ENCODE results near the gene TTC22.
"Not testable (repeated sequence)": the region's sequence is repeated elsewhere in the genome, so short reads cannot be mapped to it uniquely, and the experiment has no call there.

Gene TTC22

DNA sequence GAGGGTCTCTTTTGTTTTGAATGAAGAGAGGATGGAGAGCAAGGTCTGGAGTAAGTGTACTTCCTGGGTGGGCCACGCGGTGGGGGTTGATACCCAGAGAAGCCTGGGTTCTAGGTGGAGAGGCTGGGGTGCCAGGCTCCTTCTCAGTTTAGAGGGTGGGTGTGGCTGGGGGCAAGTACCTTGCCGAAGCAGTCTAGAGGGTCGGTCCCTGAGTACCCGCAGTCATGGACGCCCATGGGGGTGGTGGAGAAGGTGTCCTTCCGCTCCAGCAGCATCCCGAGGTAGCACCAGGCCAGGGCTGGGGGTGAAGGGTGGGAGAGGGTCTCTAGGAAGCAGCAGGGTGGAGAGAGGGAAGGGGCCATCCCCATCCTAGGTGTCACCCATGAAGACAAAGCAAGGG lies 14.3 kb downstream of the TTC22 start:
- no peak for DNase-seq (ENCODE audit: low read depth in 3 of 3)

DNA sequence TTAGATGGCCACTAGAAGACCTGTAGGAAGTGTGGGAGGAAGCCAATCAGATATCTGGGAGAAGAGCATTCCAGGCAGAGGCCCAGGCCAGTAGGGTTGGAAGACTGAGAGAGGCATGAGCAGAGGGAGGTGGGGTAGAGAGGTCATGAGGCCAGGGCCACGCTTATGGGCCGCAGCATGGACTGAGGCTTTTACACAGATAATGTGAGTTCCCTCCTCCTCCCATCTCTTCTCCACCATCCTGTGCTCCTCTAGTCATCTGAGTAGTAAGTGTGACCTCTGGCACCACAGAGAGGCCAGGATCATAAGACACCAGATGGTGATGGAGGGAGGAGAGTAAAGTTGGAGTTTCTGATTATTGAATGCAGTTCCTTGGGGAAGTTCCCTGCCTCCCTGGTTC lies 17.1 kb downstream of the TTC22 start:
- no peak for DNase-seq (ENCODE audit: low read depth in 3 of 3)

DNA sequence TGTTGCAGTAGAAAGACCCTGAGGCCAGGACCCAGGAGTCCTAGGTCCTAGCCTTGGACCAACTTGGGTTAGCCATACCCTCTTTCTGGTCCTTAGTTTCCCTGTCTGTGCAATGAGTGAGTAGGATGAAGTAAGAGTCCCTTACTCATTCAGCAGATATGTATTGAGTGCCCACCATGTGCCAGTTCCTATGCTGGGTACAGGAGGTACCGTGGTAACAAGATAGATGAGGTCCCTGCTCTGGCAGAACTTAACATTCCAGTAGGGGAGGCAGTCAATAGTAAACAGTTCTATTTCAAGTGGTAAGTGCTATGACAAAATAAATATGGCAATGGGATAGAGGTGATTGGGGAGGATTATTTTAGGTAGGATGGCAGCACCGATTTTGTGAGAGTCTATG lies 18.5 kb downstream of the TTC22 start:
- no peak for DNase-seq (ENCODE audit: low read depth in 3 of 3)

DNA sequence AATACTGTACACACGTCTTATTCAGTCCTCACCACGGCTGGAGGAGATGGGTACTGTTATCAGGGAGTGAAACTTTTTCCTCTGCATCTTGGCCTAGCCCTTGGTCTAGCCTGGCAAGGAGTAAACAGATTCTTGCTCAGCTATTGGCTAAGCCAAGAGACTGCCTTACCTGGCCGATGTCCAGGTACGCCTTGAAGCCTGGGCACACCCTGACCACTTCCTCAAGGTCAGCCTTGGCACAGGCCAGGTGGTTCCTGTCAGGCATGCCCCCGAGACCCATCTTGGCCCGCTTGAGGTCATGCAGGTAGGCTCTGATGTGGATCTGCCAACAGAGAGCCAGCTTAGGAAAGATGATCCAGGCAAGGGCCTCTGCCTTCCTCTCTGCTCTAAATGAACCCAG lies 19.0 kb downstream of the TTC22 start:
- no peak for DNase-seq (ENCODE audit: low read depth in 3 of 3)

DNA sequence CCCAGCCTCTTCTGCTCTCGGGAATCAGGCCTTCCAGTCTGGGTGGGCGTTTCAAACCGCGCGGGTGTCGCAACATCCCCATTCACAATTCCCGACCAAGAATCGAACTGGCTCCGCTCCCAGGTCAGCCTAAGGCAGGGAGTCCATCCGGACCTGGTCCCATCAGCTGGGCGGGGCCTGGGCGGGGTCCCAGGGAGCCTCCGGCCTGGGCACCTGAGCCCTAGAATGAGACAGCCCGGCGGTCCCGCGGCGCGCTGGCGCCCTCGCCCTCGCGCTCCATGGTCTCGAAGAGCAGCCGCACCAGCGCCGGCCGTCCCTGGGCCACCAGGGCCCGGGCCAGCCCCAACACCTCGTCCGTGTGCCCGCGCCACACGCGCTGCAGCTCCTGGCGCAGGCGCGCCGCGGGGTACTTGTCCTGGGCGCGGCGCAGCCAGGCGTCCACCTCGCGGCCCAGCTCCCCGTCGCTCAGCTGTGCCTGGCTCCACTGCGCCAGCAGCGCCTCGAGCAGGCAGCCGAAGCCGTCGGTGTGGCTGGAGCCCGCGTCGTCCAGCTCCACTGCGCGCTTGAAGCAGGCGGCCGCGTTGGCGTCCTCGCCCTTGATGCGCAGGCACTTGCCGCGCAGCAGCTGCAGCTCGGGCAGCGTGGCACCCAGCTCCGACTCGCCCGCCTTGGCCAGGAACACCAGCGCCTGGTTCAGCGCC lies 19.9 kb downstream of the TTC22 start:
- DNase-seq (ENCODE audit: low read depth in 3 of 3), result no peak

DNA sequence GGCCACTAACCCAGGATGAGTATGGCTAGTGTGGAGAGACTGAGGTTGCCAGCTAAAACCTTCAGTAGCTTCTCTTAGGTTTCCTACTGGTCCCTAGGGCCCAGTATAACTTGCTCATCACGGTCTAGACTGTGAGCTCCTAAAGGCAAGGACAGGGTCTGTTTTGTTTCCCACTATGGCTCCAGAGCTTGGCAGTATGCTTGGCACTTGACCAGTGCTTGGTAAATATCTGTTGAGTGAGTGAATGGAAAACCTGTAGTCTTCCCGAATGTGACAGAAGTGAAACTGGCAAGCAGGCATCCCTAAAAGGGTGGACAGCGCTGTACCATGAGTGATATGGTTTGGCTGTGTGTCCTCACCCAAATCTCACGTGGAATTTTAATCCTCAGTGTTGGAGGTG lies 23.7 kb downstream of the TTC22 start:
- no peak for DNase-seq (ENCODE audit: low read depth in 3 of 3)

DNA sequence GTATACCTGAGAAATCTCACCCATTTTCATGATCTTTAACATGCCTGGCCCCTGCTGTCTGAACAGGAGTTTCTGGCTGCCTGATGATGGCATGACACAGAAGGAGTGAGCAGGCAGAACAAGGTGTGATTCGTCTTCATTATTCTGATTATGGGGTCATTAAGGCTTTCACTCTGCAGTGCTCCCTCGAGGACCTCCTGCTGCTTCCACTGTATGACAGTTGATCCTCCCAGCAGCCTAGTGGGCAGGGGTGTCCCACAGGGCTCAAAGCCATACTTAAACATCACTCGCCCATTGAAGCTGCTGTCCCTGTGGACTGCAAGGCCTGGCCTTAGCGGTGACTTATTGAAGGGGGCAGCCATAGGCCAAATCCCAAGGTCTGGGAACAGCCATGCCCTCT lies 24.1 kb downstream of the TTC22 start:
- no peak for DNase-seq (ENCODE audit: low read depth in 3 of 3)

DNA sequence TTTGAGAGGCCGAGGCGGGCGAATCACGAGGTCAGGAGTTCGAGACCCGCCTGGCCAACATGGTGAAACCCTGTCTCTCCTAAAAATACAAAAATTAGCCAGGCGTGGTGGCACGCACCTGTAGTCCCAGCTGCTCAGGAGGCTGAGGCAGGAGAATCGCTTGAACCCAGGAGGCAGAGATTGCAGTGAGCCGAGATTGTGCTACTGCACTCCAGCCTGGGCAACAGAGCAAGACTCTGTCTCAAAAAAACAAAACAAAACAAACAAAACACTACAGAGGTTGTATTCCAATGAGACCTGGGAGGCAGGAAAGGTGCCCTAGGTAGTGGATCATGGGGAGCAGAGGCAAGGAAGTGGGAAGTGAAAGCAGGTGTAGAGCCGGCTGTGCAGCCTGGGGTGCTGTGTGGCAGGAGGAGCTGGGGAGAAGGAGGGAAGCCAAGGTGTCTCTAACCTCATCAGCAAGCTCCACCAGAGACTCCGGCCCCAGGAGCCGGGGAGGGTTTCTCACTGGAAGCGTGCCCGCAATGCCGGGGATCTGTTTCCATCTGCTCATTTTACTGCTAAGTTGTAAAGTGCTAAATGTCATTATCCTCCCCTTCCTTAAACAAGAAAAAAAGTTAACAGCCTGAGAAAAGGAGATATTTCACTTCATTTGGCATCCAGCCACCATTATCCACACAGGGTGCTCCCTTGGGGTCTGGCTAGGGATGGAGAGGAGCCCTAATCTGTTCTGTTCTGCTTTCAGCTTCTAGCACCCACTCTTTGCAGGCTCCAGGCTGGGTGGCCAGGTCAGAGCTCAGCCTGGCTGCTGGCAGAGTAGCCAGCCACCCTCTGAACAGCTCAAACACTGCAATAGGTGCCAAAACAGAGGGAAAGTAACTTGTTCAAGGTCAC lies 25.0 kb downstream of the TTC22 start:
- not testable (repeated sequence) for DNase-seq (ENCODE audit: low read depth in 3 of 3)

DNA sequence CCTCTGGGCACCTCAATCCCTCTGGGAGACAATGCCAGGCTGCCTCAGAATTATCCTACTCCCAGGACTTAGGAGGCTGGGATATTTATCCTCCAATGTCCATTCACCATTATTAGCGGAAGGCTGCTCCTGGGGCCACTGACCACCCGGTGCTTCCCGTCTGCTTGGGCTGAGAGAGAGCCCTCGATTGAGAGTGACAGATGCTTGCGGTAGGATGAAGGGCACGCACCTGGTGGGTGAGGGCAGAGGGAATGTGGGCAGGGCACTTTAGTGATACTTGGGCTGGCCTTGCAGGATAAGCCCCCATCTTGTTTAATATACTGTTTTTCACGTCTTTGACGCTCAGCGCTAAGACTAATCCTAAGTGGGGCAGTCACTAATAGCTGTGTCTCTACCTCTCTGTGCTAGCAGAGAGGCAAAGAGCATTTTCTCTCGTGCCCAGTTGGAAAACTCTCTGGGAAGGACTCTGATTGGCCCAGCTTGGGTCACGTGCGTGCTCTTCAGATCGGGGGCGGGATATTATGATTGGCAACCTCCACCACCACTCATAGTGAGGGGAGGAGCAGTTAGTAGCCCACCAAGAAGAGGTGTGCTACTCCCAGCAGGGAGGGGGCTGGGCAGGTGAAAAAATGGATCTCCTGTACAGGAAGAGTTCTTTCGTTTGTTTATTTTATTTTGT lies 26.2 kb downstream of the TTC22 start:
- DNase-seq (ENCODE audit: low read depth in 3 of 3), result peak in 1 of 3 experiments; percentile 11

DNA sequence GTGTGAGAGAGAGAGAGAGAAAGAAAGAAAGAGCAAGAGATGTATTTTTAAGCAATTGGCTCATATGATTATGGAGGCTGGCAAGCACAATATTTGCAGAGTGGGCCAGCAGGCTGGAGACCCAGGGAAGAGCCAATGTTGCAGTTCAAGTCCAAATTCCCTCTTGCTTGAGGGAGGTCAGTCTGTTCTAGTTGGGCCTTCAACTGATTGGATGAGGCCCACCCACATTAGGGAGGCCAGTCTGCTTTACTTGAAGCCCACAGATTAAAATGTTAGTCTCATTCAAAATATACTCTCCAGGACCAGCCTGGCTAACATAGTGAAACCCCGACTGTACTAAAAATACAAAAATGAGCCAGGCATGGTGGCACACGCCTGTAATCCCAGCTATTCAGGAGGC lies 28.2 kb downstream of the TTC22 start:
- DNase-seq (ENCODE audit: low read depth in 3 of 3), result no peak

DNA sequence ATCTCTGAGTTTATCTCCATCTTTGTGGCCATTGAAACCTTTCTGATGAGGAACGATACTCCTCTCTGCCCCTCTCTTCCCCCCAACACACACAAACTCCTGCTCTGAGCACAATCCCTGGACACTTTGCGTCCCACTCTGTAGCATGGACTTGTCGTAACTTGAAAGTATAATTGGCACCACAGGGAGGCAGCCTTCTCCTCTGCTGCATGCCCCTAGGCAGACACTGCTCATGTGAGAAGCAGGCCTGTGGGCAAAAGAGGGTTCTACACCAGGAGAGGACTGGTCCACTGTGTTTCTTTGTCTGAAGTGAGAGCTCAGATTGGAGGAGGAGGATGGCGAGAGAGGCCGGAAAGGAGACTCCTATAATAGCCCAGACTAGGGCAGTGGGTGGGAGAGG lies 33.0 kb downstream of the TTC22 start:
- DNase-seq (ENCODE audit: low read depth in 3 of 3), result no peak

DNA sequence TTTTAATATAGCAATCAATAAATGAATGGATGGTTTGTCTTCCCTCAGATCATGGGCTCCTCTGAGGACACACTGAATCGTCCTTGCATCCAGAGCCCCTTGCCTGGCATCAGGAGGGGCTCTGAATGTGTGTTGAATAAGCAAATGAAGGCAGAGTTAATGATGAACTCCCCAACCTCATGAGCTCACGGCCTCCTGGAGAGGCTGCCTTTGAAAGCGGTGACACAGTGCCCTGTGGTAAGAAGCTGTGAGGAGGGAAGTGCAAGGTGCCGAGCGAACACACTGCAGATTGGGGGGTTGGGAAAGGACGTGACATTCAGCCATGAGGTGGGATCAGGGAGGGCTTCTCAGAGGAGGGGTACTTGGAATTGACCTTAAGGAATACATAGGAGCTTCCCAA lies 33.6 kb downstream of the TTC22 start:
- no peak for DNase-seq (ENCODE audit: low read depth in 3 of 3)

DNA sequence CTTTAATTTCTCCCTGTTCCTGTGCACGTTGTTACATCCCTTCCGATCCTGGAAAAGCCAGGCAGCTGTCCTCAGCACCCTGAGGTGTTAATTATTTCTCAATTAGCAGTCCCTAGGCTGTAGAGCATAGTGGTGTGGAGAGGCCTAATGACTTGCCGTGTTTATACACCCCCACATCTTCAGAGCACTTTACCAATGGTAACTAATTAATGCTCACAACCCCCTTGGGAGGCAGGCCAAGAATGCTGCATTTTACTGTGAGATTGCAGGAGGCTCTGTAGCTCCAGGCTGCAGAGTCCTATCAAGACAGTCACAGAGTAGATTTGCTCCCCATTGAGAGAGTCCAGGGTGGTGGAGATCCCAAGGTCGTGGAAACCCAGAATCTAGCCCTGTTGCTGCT lies 34.4 kb downstream of the TTC22 start:
- no peak for DNase-seq (ENCODE audit: low read depth in 3 of 3)

DNA sequence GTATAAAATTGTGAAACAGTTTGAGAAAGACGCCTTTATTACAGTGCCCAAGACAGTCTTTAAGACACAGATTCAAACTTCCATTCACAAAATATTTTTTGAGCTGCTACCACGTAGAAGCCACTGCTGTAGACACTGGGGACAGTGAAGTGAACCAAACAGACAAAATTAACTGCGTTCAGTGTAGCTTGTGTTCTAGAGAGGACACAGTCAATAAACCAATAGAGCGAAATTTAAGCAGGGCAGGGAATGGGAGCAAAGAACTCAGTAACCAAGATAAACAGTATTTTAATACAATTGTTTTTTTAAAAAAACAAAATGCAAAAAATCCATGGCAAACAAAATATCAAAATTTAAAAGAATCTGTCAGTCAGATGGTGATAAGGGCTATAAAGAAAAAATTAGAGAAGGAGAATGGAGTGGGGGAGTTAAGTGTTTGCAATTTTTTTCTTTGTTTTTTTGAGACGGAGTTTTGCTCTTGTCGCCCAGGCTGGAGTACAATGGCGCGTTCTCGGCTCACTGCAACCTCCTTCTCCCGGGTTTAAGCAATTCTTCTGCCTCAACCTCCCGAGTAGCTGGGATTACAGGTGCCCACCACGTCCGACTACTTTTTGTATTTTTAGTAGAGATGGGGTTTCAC lies 36.1 kb downstream of the TTC22 start:
- DNase-seq (ENCODE audit: low read depth in 3 of 3), result no peak

DNA sequence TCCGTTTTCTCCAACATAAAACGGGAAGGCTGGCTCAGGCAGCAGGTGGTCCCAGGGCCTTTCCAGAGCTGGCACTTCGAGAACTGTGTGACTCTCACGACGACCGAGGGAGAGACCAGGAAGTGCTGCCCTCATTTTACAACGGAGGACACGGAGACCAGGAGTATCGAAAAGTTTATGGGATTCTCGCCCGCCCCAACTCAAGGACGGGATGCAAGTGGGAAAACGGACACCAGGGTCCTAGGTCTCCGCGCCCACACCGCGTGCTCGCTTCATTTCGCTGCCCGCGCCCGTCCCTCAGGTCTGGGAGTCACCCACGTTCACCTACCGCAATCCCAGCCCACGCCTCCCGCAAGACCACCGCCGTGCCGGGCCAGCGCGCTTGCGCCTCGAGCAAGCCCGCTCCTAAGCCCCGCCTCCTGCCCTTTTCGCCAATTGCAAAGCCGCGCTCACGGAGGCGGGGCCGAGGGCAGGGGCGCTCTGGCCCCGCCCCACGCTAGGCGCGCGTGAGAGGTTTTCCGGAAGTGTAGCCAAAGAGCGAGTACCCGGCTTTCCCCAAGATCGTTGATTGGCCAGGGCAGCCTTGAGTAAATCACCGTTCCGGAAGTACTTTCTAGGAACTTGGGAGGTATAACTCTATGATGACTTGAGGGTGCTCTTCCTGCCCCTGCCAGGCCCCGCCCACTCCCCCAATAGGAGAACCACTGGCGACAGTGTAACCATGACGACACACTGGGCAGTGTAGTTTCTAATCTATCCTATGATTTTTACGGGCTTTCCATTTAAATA lies 36.8 kb downstream of the TTC22 start, which contains the start of gene PARS2:
Gene PARS2 (minus strand): TSS at position 391 of the 789 bp plus-strand sequence. CDS start 5,362 bp downstream, outside the sequence.
- peak; percentile 89 to 96 (median 94) for DNase-seq (ENCODE audit: low read depth in 3 of 3)

DNA sequence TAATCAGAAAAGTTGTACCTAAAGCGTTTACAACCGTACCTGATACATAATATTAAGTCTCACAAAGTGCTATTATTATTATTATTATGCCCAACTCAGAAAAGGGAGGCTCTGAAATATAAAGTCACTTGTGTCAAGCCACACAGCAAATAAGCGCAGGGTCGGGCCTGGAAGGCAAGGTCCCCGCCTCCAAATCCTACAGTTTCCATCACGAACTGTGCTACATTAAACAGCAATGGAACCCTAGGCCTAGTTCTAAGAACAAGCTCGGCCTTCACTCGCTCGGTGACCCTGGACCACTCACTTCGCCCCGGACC lies 37.3 kb downstream of the TTC22 start:
- DNase-seq (ENCODE audit: low read depth in 3 of 3), result peak in 1 of 3 experiments; percentile 2

DNA sequence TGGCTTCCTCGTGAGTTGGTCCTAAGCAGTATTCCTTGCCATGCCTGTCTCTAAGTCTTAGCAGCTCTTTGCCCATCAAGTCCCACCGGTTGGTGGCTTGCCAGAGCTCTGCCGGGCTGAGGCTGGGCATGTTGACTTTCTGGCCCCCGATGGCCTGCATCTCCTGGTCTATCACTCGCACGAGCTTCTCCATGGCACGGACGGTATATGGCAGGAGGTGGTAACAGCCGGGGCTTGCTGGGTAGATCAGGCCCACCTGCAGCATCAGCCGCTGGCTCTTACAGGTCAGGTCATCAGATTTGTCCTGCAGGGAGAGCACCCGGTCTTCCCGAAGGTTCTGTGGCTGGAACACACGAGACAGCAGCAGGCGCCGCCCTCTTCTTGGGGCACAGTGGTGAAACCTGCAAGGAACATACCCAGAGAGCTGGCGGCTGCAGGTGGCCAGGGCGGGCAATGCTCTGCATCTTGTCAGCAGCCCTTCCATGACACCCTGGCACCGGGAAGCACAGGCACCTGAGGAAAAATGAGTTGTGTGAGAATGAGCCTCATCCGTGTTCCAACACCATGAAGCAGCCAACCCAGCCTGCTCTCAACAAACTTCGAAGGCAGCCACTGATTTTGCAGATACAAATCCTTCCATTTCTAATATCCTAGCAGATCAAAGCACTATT lies 42.3 kb downstream of the TTC22 start:
- no peak for DNase-seq (ENCODE audit: low read depth in 3 of 3)

DNA sequence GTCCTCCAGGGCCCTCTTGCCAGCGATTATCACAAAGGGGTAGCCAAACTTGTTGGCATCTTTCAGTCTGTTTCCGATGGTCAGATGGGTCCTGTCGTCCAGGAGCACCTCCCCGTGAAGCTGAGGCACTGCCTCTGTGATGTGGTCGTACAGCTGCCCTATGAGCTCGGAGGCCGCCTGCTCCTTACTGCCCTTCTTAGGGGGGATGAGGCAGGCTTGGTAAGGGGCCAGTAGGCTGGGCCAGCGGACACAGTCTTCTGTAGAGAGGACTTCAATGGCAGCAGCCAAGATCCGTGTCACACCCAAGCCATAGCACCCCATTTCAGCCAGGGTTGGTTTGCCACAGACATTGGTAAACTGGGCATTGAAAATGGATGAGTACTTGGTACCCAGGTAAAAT lies 43.3 kb downstream of the TTC22 start:
- no peak for DNase-seq (ENCODE audit: low read depth in 3 of 3)

DNA sequence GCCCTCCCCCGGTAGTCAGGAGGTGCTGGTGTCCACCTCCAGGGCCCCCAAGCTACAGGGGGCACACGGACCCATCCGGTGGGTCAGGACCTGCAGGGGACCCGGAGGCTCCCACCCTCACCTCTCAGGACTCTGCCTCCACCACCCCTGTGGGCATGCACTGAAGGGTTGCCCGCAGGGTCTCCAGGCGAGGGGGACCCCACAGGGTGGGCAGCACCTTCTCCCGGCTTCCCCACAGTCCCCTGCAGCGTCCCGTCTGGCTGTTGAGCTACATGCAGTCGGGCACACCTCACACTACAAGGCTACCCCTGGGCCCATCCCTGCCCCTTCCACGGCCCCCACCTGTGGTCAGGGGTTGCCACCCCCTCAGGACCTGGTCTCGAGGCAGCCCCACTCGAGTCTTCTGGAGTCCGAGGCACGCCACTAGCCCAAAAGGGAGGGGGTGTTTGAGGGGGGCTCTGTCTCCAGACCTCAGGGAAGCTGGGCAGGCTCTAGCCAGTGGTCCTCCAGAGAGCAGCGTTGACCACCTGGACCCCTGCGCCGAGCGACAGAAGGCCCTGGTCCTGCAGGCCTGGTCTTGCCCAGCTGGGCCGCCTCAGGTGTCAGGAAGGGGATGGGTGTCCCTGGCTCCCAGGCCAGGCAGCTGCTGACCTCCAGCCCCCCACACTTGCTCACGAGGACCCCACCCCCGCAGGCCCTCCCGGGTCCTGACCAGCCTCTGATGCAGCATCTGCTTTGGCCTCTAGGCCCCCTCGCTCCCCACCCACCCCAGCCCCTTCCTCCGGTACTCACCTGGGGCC lies 46.4 kb downstream of the TTC22 start:
- DNase-seq (ENCODE audit: low read depth in 3 of 3), result no peak

DNA sequence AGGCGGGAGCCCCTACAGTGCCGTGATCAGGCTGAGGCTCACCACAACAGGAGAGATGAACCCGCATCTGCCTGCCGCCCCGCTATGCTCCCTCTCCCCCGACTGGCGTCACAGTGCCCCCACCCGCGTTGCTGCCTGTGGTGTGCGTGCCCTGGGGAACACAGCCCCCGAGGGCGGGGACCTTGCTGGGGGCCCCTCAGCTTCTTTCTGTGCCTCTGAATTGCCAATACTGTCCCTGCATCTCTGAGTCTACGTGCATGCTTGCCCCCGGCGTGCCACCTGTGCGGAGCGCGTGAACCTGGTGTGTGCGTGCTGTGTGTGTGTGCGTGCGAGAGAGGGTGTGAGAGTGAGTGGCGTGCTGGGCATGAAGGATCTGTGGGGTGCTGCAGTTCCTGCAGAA lies 47.1 kb downstream of the TTC22 start:
- DNase-seq (ENCODE audit: low read depth in 3 of 3), result no peak
